HEK293 (cell line): ENCODE results near the gene CIC.

ENCODE experiments used
- BCL11B ChIP-seq: fragments of 450-650 bp; formaldehyde crosslinking; IDR thresholded peaks from 2 replicates; pipeline ENCODE4 v1.5.1; 2016; ENCODE audit warnings: low read depth, missing biosample characterization, missing genetic modification characterization
- REST ChIP-seq: fragments of 450-650 bp; formaldehyde crosslinking; IDR thresholded peaks from 2 replicates; pipeline ENCODE4 v1.5.1; 2016; ENCODE audit warnings: missing biosample characterization, missing genetic modification characterization
- ZIC2 ChIP-seq: fragments of 450-650 bp; formaldehyde crosslinking; IDR thresholded peaks from 2 replicates; pipeline ENCODE4 v1.5.1; 2016; ENCODE audit warnings: missing biosample characterization, missing genetic modification characterization
- ZNF658 ChIP-seq: fragments of 450-650 bp; formaldehyde crosslinking; IDR thresholded peaks from 2 replicates; pipeline ENCODE4; 2016; ENCODE audit warnings: missing biosample characterization, missing genetic modification characterization
- TF ChIP-seq, protein P1 (sequence below): fragments of 450-650 bp; formaldehyde crosslinking; IDR thresholded peaks from 2 replicates; pipeline ENCODE4 v1.5.1; 2016; ENCODE audit warnings: missing biosample characterization, missing genetic modification characterization

DNA sequence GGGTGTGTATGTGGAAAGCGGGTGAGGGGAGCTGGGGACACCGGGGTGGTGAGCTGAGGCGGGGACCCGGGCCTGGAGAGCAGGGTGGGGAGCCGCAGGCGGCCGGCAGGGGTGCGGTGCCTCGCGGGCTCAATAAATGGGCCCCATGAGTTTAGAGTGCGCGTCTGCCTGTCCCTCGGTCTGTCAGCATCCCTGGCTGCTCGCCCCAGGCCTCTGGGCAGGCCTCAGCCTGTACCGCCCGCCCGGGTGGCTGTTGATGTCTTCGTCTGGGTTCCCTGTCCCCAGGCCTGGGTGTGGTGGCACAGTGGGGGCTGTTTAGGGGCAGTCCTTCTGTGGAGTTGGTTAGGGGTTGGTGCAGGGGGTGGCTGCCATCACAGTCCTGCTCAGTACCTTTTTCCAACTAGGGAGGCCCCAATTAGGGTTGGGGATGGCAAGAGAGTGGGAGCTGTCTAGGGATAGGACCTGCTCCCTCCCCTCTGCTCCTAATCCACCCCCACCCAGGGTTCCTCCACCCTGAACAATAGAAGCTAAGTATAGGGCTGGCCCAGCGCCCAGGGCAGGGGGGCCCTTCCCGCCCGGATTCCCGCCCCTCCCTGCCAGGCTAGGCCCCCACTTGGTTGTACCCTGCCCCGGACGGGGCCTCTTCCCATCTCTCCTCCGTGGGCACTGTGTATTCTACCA is 12.2 kb downstream of the CIC start:
- TF ChIP-seq, protein P1, sequence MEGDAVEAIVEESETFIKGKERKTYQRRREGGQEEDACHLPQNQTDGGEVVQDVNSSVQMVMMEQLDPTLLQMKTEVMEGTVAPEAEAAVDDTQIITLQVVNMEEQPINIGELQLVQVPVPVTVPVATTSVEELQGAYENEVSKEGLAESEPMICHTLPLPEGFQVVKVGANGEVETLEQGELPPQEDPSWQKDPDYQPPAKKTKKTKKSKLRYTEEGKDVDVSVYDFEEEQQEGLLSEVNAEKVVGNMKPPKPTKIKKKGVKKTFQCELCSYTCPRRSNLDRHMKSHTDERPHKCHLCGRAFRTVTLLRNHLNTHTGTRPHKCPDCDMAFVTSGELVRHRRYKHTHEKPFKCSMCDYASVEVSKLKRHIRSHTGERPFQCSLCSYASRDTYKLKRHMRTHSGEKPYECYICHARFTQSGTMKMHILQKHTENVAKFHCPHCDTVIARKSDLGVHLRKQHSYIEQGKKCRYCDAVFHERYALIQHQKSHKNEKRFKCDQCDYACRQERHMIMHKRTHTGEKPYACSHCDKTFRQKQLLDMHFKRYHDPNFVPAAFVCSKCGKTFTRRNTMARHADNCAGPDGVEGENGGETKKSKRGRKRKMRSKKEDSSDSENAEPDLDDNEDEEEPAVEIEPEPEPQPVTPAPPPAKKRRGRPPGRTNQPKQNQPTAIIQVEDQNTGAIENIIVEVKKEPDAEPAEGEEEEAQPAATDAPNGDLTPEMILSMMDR (tag by site-specific recombination) = 0 out of 2 replicates have a peak, but pooled peaks have one; percentile 12
- peak; percentile 96 for TF ChIP-seq ZIC2
- TF ChIP-seq BCL11B (tag by site-specific recombination) = no peak
- TF ChIP-seq ZNF658 (tag by site-specific recombination) = no peak
- TF ChIP-seq REST (tag by site-specific recombination) = no peak
